NCI-H187 treated with DMSO at 0.1 percent for 48 hours (cell line): ENCODE measurements around the gene ZNF264.
"Not testable (repeated sequence)": the region's sequence is repeated elsewhere in the genome, so short reads cannot be mapped to it uniquely, and the experiment has no call there.

Source experiments
- DNase-seq: peaks from one replicate; lab custom pipeline; 2025; lab: John Stamatoyannopoulos, UW

ZNF264 gene

DNA sequence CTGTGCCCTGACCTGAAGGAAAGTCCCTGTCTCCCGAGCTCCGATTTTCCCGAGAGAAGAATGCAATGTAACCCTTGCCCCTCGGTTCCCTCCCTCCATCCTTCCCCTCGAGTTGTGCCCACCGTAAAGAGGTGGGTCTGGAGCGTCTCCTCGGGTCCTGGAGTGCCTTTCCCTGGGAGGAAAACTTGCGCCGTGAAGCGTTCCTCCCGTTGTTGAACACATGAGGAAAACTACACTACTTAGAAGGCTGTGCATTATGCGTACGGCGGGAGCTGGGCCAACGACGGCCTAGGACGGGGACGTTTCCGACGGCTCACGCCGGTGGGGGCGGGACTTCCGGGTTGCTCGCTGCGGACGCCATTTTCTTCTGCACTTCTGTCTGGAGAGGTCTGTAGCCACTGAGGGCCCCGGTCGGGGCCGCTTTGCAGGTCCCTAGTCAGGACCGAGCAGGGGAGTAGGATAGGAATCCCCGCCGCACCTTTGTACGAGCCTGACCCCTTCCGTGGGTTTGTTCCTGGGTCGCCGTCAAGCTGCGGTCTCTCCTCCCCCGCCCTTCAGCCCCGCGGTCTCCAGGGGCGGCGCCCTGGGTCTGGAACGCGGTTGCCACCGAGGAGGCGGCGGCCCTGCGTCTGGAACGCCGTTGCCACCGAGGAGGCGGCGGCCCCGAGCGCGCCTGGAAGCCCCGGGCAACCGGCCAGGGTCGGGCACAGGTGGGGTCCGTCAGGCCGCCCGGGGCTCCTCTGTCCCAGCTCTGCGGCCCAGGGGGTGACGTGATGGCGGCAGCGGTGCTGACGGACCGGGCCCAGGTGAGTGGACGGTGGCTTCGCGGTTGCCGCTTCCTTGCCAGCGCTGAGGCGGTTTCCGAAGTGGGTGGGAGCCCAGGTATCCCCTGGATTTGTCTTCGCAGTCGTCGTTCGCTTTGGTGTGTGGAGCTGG, at the start of gene ZNF264:
TSS of gene ZNF264 (plus strand) at position 360 of the 936 bp plus-strand sequence. CDS start at position 774, 414 bp downstream.
- DNase-seq, result peak; percentile 60

DNA sequence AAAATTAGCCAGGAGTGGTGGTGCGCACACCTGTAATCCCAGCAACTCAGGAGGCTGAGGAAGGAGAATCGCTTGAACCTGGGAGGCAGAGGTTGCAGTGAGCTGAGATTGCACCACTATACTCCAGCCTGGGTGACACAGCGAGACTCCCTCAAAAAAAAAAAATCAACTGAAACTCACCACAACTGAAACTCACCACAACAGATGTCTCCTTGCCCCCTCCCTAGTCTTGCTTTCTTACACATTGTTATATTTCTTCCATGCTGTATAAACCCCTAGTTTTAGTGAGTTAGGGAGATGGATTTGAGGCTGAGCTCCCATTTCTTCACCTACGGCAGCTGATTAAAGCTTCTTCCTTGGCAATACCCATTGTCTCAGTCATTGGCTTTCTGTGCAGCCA, 49.6 kb upstream of the ZNF264 start:
- DNase-seq, result no peak

DNA sequence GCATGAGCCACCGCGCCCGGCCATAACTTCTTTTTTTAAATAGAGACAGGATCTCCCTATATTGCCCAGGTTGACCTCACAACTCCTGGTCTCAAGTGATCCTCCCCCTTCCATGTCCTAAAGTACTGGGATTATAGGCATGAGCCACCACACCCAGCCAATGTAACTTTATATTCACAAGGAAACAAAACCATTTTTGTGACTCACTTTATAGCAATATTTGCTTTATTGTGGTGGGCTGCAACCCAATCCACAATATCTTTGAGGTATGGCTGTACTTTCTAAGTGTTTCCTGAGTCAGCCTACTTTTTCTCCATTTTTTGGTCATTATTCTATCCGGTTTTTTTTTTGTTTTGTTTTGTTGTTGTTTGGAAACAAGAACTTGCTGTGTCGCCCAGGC, 38.4 kb upstream of the ZNF264 start:
- no peak for DNase-seq

DNA sequence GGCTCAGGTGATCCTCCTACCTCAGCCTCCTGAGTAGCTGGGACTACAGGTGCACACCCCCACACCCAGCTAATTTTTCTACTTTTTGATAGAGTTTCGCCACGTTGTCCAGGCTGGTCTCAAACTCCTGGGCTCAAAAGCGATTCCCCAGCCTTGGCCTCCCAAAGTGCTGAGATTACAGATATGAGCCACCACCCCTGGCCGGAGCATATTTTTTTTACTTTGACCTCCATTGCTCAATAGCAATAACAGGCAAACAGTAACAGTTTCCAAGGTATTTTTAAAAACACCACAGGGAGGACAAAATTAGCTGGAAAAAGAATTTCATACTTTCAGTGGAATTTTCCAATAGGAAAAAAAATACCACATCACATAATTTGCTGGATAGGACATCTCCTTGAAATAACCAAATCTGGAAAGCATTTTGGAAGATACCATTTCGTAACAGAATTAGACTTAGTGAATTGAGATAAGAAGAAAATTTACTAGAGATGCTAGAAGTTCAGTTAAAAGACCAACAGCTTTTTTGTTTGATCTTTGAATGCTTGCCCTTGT, 29.2 kb upstream of the ZNF264 start:
- DNase-seq, result no peak

DNA sequence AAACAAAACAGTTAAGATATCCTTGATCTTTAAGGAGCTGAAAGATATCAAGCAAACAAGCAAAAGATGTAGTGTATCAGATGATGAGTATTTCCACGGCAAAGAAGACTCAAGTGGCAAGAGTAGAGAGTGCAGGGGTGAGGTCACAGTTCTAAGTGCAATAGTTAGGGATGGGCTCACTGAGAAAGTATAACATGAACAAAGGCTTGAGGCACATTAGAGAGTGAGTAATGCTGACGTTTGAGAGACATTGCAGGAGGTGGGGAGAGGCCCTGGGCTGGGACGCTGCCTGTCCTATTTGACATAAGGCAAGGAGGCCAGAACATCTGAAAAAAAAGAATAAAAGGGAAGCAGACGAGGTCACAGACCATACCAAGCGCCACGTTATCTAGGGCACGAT, 25.5 kb upstream of the ZNF264 start:
- no peak for DNase-seq

DNA sequence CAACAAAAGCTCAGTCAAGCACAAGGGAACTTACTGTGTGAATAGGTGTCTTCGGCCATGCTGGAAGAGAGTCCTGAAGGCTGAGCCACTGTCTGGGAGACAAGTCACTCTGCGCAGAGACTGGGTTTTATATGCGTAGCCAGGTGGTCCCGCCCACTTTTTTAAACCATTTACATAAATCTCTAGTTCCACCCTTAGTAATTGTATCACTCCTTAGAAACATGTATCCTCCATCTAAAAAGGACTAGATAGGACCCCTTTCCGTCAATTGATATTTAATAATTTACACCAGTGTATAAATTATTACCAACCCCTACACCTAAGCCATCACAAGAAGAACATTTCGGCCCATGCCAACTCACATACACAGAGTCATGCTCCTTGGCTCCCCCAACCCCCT, 23.9 kb upstream of the ZNF264 start, which contains the start of gene DUXA:
TSS of gene DUXA (minus strand) at position 101 of the 400 bp plus-strand sequence. CDS start at position 59, 42 bp downstream.
- DNase-seq, result no peak

DNA sequence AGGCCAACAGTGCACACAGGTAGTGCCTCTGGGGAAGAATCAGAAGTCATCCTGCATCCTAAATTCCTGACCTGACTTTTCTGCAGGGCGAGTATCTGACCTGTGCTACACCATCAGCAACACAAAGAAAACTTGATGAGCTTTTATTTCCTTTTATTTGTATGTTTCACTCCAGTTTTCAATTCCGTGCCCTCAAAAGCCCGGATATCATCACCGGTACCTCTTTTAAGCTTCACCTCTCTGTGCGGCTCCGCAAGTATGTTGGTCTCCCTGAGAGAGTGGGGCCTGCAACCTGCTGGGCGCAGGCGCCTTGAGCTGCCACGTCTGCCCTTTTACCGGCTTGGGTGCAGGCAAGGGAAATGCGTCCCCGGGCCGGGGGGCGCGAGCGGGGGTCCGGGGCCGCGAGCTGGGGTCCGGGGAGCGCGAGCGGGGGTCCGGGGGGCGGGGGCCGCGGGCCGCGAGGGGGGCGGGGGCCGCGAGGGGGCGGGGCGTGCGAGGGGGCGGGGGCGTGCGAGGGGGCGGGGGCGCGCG, 19.7 kb upstream of the ZNF264 start:
- DNase-seq, result no peak

DNA sequence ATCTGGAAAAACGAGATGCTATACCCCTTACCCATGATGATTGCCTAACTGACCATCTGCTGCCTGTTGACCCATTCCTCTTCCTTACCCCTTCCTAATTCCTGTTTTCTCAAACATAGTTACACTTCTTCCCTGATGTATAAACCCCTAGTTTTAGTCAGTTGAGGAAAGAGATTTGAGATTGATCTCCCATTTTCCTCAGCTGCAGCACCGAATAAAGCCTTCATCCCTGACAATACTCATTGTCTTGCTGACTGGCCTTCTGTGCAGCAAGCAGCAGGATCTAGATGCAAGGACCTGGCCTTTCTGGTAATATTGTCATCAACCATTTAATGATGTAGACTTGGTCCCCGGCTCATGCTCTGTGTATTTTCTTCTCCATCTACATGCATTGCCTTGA, 999 bp upstream of the ZNF264 start:
- no peak for DNase-seq

DNA sequence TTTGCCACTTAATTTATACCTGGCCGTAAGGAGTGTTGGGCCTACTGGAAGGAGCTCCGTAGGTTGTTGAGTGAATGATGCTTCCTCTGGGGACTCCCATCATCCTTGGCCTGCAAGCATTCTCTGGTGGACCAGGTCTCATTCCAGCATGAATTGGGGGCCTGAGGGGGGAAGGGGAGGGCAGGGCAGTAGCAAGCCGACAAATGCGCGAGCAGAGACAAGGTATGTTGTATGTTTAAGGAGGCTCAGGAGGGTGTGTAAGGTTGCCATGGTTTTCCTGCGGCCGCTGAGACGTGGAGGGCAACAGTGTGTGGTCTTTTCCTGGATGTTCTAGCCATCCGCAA, 749 bp downstream of the ZNF264 start:
- no peak for DNase-seq

DNA sequence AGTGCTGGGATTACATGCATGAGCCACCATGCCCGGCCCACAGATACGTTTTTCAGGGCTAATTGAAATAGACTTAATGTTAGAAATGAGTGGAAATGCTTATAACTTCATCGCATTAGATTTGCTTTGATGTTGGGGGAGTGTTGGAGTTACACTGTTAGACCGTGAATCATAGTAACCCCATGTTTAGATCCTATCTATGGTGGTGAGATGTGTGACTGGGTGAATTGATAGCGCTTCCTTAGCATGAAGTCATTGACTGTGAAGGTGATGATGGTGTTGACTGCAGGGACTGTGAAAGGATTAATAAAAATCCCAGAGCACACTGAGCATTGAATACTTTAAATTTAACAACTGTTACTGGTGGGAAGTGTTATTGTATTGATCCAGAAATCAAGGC, 1.7 kb downstream of the ZNF264 start:
- no peak for DNase-seq

DNA sequence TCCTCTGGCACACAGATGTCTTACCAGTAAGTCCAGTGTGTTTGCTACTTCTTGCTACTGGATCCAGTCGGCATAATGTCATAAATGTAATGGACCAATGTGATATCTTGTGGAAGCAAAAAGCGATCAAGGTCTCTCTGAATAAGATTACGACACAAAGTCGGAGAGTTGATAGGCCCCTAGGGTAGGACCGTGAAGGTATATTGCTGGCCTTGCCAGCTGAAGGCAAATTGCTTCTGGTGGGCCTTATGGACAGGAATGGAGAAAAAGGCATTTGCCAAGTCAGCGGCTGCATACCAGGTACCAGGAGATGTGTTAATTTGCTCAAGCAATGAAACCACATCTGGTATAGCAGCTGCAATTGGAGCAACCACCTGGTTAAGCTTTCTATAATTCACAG, 6.6 kb downstream of the ZNF264 start:
- DNase-seq, result not testable (repeated sequence)

DNA sequence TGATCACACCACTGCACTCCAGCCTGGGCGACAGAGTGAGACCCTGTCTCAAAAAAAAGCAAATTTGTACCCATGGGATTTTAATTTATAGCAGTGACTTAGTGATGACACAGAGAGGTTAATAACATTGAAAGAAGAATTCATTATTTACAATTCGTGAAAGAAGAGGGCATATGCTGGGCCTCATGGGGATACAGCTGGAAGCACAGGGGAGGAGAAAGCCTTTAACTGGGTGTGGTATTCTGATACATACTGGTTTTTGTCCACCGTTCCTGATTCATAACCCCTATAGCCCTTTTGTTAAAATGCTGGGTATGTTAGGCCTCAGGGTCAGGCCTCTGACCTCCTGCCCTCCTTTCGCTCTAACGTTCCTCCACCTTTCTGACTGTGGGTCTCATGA, 10.9 kb downstream of the ZNF264 start:
- DNase-seq, result no peak

DNA sequence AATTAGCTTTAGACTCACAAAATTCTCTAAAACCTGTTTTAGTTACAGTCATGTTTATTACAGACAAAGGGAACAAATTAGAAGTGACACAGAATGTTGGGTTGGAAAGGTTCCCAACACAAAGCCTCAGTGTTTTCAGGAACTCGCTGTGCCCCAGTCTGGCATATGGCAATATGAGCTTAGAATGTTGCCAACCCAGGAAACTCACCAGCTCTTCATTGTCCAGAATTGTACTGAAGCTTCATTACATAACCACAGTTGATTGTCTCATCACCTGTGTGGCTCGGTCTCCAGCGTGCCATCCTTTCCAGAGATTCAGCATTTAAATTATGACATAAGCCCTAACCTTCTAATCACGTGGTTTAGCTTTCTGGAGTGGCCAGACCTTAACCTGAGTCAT, 19.1 kb downstream of the ZNF264 start:
- no peak for DNase-seq

DNA sequence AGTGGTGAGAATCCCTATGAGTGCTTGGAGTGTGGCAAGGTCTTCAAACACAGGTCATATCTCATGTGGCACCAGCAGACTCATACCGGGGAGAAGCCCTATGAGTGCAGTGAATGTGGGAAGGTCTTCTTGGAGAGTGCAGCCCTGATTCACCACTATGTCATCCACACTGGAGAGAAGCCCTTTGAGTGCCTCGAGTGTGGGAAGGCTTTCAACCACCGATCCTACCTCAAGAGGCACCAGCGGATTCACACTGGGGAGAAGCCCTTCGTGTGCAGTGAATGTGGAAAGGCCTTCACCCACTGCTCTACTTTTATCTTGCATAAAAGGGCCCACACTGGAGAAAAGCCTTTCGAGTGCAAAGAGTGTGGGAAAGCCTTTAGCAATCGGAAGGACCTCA, 20.8 kb downstream of the ZNF264 start:
- DNase-seq, result no peak

DNA sequence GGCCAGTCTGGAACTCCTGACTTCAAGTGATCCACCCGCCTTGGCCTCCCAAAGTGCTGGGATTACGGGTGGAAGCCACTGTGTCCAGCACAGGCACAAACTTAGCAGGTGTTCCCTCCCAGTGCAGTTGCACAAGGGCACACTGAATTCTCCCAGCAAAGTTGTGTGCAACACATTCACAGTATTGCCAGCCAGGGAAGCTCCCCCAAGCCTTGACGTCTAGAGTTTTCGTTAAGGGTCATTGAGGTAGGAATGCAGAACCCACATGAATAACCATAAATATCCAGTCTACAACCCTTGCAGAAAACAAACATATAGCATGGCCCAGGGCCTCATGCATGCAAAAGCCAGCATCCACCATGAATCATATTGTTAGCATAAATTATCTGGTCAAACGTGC, 36.2 kb downstream of the ZNF264 start:
- DNase-seq, result no peak

DNA sequence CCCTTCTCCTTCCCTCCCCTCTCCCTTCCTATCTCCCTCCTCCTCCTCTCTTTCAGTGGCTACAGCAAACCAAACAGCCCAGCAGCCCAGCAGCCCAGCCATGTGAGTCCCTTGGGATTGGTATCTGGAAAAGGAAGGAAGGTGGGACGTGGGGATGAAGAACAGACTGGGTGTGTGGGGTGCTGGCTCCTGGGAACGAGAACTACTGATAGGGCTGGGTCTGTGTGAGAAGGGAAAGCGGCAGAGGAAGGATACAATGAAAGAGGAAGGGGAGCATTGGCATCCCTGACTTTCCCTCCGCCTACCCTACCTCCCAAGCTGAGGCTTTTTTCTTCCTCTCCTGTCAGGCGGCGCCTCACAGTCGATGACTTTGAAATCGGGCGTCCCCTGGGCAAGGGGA, 40.4 kb downstream of the ZNF264 start:
- DNase-seq, result no peak

DNA sequence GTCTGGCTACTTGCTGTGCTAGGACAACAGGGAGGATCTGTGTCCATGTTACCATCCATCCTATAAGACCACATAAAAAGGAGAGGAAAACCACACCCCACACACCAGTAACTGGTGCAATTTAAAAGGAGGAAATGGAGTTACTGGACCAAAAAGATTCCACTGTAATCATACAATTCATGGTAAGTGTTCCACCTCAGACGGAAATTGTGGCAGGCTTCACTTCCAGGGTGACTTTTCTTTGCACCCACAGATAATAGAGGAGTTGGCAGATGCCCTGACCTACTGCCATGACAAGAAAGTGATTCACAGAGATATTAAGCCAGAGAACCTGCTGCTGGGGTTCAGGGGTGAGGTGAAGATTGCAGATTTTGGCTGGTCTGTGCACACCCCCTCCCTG, 41.9 kb downstream of the ZNF264 start:
- no peak for DNase-seq

DNA sequence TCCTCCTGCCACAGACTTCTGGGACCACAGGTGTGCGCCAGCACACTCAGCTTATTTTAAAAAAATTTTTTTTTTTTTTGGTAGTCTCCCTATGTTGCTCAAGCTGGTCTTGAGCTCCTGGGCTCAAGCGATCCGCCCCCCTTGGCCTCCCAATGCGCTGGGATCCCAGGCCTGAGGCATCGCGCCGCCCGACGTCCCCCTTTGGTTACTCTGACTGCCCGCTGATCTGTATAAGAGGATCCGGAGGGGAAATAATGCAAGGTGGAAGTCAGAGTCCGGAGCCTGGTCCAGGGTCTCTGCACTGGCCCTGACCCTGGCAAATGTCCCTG, 48.6 kb downstream of the ZNF264 start:
- no peak for DNase-seq

DNA sequence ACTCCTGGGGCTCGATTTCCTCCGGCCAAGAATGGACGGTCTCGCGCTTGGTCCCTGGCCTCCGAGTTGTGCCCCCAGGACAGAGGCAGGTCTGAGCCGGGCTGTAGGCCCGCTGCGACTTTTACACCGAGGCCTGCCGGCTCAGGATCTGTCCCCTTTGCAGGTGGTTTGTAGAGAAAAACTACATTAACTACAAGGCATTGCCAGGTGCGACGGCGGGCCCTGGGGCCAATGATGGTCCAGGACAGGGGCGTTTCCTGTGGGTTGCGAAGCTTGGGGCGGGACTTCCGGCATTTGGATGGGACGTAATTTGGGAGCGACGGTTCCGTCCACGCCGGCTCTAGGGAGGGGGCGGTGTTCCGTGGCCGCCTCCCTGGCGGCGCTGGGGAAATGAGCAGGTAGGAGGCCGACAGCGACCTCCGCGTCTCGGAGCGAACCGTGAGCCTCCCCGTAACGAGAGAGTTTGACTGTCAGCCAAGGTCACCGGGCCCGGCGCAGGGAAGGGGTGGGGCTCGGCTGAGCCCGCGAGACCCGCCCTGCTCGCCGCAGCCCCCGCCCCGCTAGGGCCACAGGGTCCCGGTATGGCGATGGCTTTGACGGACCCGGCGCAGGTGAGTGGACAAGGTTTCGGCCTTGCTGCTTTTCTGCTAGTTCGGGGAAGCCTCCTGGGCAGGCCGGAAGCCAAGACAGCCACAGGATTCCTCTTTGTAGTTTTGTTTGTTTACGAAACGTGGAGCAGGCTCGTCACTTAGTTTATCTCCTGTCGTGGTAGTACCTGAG, 49.2 kb downstream of the ZNF264 start, which contains the start of gene ZNF805:
TSS of gene ZNF805 (plus strand) at position 322 of the 780 bp plus-strand sequence. CDS start at position 582, 260 bp downstream.
- peak; percentile 60 for DNase-seq

DNA sequence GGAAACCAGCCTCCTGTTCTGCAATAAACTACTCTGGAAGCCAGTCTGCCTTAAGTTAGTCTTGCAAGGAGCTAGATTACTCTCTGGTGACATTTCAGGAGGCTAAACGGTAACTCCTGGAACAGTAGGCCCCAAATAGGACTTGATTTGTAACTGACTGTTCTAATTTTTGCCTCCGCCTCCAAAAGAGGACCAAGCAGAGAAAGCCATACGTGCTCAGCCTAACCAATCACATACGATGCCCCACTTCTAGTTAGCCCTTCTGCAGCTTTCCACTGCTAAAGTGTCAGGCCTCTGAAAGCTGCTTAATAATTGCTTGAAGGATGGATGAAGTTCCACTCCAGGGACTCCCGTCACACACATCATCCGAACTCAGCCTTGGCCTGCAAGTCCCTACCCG, 49.9 kb downstream of the ZNF264 start:
- DNase-seq, result no peak

DNA sequence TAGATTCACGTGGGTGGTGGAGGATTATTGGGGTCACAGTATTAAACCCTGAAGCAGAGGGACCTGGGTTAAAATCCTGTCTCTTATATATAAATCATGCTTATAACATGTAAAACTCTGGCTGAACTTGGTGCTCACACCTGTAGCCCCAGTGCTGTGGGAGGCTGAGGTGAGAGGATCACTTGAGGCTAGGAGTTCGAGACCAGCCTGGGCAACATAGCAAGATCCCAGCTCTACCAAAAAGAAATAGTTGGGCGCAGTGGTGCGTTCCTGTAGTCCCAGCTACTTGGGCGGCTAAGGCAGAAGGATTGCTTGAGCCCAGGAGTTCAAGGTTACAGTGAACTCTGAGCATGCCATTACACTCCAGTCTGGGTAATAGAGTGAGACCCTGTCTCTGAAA, 51.5 kb downstream of the ZNF264 start:
- no peak for DNase-seq

DNA sequence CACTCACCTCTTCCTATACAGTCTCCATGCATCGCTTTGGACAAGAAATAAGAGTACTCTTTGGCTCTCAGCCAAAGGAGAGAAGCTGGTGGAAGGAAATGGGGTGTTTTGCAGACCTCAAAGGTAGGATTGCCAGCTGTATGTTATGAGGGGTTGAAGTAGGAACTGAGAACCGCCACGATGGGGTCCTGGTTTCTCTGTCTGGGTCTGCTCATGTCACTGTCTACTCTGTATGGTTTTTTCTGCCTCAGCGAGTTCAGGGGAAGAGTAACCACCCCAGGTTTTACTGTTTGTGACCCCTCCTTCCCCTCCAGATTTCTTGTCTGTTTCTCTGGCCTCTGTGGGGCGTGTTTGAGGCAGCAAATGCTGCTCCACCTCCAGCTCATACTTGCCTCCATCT, 53.2 kb downstream of the ZNF264 start:
- DNase-seq, result no peak

DNA sequence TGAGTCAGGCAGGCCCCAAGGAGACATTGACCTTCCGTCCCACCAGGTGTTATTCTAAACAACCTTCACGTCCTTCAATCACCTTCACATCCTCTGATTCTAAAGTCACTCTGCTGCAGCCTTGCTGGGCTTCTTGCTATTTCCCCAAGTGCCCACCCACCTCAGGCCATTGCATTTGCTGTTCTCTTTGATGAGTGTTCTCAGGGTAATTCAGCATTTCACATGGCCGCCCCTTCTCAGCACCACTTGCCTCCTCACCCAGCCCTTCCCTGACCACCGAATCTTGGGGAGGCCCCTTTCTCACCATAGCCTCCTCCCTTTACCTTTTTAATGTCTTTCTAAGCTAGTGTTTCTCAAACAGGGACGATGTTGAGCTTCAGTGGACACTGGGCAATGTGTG, 53.8 kb downstream of the ZNF264 start:
- no peak for DNase-seq
